Testis (tissue), 3 donors: ENCODE measurements around the gene PON3. TPM values are rescaled to one million over a fixed set of nuclear protein-coding genes. Genes with fewer than 3 reads are reported as not detected.

Experiments
- DNase-seq: peaks from one replicate; pipeline ENCODE4 v3.0.0-alpha.2; 2019
- H3K27ac ChIP-seq, 2 donors: fragments of 200-600 bp; sonication (generic); one replicate each; pipeline ENCODE4 v1.5.1; 2019
- H3K27me3 ChIP-seq: fragments of 200-600 bp; sonication (generic); one replicate; pipeline ENCODE4 v1.5.1; 2019
- H3K36me3 ChIP-seq: fragments of 200-600 bp; sonication (generic); one replicate; pipeline ENCODE4 v1.5.1; 2017; ENCODE audit warnings: low read depth; ENCODE audit errors: missing control alignments
- H3K4me1 ChIP-seq: fragments of 200-600 bp; sonication (generic); one replicate; pipeline ENCODE4 v1.5.1; 2019
- H3K4me3 ChIP-seq, 2 donors: fragments of 200-600 bp; sonication (generic); one replicate each; pipeline ENCODE4 v1.5.1; 2017 to 2019
- H3K9me3 ChIP-seq: fragments of 200-600 bp; sonication (generic); one replicate; pipeline ENCODE4 v1.5.1; 2017
- POLR2A ChIP-seq: fragments of 450-650 bp; IDR thresholded peaks from one replicate; pipeline ENCODE4 v1.6.1; 2017; ENCODE audit warnings: antibody characterized with exemption, mild to moderate bottlenecking, moderate library complexity
- WGBS, 2 donors: methylation state at CpG; one replicate each; pipeline ENCODE4 v1.1.5; 2018; 5-methylcytosine and 5-hydroxymethylcytosine counted together
- intact Hi-C: fragments of 100-400 bp; cut with DNase I; formaldehyde crosslinking; loops from one replicate; pipeline ENCODE4 v1.15.1; 2023; ENCODE audit warnings: low total_unique reads
- polyA plus RNA-seq: library from polyadenylated mRNA; stranded (reverse); fragments of 350-450 nt; fragmentation: Illumina TruSeq; extraction: RNeasy Lipid Tissue Mini Kit (QIAGEN cat#74804); gene quantifications from one replicate; pipeline ENCODE4 v1.2.3, GENCODE V29; 2014; ENCODE audit warnings: low read depth, low replicate concordance; ENCODE audit not compliant: insufficient read depth
- total RNA-seq, 2 donors: library from RNA; depleted of rRNA; stranded (reverse); fragments of >200 nt; gene quantifications; one replicate each; pipeline ENCODE4 v1.2.3, GENCODE V29; 2016
- TF ChIP-seq, protein P1 (sequence below), 3 experiments: fragments of 450-650 bp in 2 of 3; fragments of 200-600 bp in 1 of 3; sonication (generic) in 1 of 3; IDR thresholded peaks; one replicate each; pipeline ENCODE4 v1.5.1; 2016 to 2019; ENCODE audit warnings: antibody characterized with exemption in 3 of 3, mild to moderate bottlenecking in 2 of 3, moderate library complexity in 1 of 3

PON3 gene
- total and polyA plus RNA-seq, 3 donors from 2014 or later = 20.9 to 53.7 (median 27.2) TPM

DNA sequence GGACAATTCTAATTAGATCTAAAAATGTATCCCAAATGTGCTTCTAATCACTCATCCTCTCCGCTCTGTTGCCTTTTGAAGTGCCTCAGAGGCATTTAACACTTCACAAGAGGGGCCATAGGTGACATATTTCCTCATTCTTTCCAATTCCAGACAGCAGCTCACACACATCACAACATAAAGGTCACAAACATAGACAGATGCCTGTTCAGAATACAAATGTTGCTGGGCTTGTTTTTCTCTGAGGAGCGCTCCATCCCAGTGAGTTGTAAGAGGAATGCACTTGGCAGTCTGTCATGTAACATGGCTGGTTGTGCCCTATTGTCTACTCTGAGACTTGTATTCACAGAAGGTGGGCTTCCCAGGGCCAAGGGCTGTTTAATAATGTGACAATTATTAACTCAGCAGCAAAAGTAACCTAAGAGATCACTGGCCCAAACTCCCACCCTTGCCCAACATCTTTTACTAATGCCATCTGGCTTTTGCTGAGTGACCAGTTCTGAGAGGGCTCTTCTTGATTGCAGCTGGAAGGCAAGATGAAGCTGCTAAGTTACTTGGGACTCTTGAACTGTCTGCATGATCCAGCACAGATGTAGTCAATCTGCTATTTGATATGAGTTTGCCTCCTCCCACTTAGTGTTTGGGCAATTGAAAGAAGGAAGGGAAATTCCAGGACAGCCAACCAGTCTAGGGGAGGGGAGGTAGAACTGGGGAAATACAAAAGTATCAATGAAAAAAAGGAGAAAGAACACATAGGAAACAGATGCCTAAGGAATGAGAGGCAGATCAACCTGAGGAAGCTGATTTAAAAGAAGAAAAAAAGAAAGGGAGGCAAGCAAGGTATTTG is 25.0 kb upstream of the PON3 start:
- 78 to 88% methylated on average over 2 of the region's 2 CpGs for WGBS, 2 donors
- no peaks in the 10 kb centered on the region for H3K9me3 ChIP-seq
- no peak overlapping the region for H3K27ac ChIP-seq
- TF ChIP-seq, protein P1, sequence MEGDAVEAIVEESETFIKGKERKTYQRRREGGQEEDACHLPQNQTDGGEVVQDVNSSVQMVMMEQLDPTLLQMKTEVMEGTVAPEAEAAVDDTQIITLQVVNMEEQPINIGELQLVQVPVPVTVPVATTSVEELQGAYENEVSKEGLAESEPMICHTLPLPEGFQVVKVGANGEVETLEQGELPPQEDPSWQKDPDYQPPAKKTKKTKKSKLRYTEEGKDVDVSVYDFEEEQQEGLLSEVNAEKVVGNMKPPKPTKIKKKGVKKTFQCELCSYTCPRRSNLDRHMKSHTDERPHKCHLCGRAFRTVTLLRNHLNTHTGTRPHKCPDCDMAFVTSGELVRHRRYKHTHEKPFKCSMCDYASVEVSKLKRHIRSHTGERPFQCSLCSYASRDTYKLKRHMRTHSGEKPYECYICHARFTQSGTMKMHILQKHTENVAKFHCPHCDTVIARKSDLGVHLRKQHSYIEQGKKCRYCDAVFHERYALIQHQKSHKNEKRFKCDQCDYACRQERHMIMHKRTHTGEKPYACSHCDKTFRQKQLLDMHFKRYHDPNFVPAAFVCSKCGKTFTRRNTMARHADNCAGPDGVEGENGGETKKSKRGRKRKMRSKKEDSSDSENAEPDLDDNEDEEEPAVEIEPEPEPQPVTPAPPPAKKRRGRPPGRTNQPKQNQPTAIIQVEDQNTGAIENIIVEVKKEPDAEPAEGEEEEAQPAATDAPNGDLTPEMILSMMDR (IDR thresholded peaks at IDR 0.05) = no peak
- TF ChIP-seq POLR2A = no peak
- H3K4me1 ChIP-seq = peaks cover 11% of the 10 kb centered on the region
- no peaks in the 10 kb centered on the region for H3K36me3 ChIP-seq
- no peak for DNase-seq
- H3K27me3 ChIP-seq = no peaks in the 10 kb centered on the region
- intact Hi-C loops = no loop called here
- H3K4me3 ChIP-seq = no peak overlapping the region

DNA sequence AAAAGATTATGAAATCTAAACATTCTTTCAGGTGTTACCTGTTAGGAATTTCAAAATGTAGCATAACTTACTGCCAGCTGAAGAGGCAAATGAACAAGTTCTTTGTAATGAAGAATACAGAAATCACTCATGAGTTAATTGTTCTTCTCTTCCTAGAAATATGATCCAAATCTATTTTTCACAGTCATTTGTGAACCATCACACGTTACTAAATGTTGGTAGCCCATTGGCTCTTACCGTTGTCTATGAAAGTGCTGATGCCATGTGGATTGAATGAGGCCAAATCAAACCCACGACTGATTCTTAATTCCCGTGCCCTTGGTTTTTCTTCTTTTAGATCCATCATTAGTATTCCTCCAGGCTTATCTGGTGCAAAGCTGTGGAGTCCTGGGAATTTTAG is 15.9 kb upstream of the PON3 start:
- TF ChIP-seq POLR2A = no peak
- TF ChIP-seq, protein P1 (IDR thresholded peaks at IDR 0.05) = no peak
- intact Hi-C loops = no loop called here
- Histone ChIP-seq H3K27me3 (no peaks in the 10 kb centered on the region), H3K9me3 (no peaks in the 10 kb centered on the region), H3K36me3 (no peaks in the 10 kb centered on the region), H3K4me3 (no peak overlapping the region), H3K27ac (no peak overlapping the region), H3K4me1 (no peaks in the 10 kb centered on the region)
- no peak for DNase-seq
- WGBS, 2 donors = 84 to 87% methylated on average over 4 of the region's 4 CpGs

DNA sequence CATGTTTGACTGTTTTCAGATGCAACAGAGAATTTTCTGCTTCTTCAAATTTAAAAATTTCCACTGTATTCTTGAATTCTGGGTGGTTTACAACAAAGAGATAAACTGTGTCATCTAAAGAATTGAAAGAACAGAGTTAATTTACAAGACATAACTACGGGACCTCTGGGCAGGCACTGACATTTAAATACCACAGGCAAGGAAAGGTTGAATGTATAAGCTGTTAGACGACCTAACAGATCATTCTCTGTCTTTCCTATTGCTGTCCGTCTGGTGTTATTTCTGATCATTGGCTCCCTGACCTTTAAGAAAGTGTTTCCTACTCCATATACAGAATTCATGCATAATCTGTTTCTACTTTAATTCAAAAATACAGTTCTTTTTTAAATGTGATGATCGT is 15.5 kb upstream of the PON3 start:
- H3K9me3 ChIP-seq = no peaks in the 10 kb centered on the region
- H3K36me3 ChIP-seq = no peaks in the 10 kb centered on the region
- H3K4me3 ChIP-seq = no peak overlapping the region
- no peaks in the 10 kb centered on the region for H3K4me1 ChIP-seq
- no peak overlapping the region for H3K27ac ChIP-seq
- intact Hi-C loops = no loop called here
- whole genome bisulfite sequencing, 2 donors = 85 to 89% methylated on average over 4 of the region's 4 CpGs
- DNase-seq = no peak
- no peaks in the 10 kb centered on the region for H3K27me3 ChIP-seq
- TF ChIP-seq, protein P1 (IDR thresholded peaks at IDR 0.05) = no peak
- no peak for TF ChIP-seq POLR2A

DNA sequence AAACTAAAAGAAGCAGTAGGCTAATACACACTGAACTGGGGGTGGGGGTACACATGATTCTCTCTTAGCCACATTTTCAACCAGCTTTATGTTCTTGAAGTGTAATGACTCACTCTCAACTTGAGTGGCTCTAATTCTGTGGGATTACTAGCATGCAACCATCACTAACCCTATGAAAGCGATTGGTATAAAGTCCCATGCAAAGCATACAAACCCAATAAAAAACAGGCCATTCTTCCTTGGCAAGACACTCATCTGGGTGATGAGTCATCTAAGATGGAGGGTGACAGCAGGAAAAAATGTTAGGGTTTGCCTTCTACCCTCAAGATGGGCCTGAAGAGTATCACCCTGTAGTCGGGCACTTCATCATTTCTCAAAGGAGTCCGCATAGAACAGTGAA is 14.9 kb upstream of the PON3 start:
- no peaks in the 10 kb centered on the region for H3K36me3 ChIP-seq
- TF ChIP-seq, protein P1 (IDR thresholded peaks at IDR 0.05) = no peak
- no peak for TF ChIP-seq POLR2A
- H3K27me3 ChIP-seq = no peaks in the 10 kb centered on the region
- H3K4me1 ChIP-seq = no peaks in the 10 kb centered on the region
- no peaks in the 10 kb centered on the region for H3K9me3 ChIP-seq
- WGBS, 2 donors = 91 to 96% methylated on average over 3 of the region's 3 CpGs
- no peak for DNase-seq
- intact Hi-C loops = no loop called here
- no peak overlapping the region for H3K4me3 ChIP-seq
- no peak overlapping the region for H3K27ac ChIP-seq

DNA sequence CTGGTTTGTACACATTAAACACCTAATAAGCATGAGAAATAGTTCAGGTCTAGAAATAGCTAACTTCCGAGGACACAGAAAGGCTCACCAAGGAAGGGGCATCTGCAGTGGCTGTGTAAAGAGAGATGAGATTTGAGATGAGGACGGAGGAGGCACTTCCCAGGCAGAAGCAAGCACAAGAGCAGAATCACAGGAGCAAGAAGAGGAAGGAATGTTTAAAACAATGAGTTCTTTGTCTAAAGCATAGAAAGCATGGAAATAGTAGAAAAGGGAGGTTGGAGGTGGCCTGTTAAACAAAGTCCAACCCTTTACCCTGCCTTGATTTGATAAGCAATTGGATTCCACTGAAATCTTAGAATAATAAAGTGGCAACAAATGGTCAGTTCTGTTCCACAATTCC is 11.6 kb upstream of the PON3 start:
- TF ChIP-seq POLR2A = no peak
- TF ChIP-seq, protein P1 (IDR thresholded peaks at IDR 0.05) = no peak
- peak overlapping the region; percentile 0 to 6 for H3K27ac ChIP-seq
- no peaks in the 10 kb centered on the region for H3K9me3 ChIP-seq
- no peaks in the 10 kb centered on the region for H3K36me3 ChIP-seq
- peak; percentile 21 for DNase-seq
- intact Hi-C loops = no loop called here
- no peaks in the 10 kb centered on the region for H3K27me3 ChIP-seq
- 66 to 81% methylated on average over 2 of the region's 2 CpGs for WGBS, 2 donors
- H3K4me3 ChIP-seq = no peak overlapping the region
- no peaks in the 10 kb centered on the region for H3K4me1 ChIP-seq
